Tongue (tissue), 2 donors: ENCODE measurements around the gene BPIFB6. TPM values are rescaled to one million over a fixed set of nuclear protein-coding genes. Genes with fewer than 3 reads are reported as not detected.

ENCODE experiments used
- DNase-seq: peaks from one replicate; pipeline ENCODE4 v3.0.0-alpha.2; 2015
- total RNA-seq: library from RNA; depleted of rRNA; stranded (reverse); fragments of >200 nt; gene quantifications from one replicate; pipeline ENCODE4 v1.2.3, GENCODE V29; 2014

BPIFB6 gene
- not detected for total RNA-seq

GRCh38 chr20:33031531-33031930 is at the start of gene BPIFB6:
Gene BPIFB6, plus strand, starts transcription at chr20:33031648. Its CDS starts 0 bp downstream, at chr20:33031648.
- DNase-seq, result no peak

- peak; percentile 63 for DNase-seq
These were observed 48.6 kb upstream of the BPIFB6 start for GRCh38 chr20:32982617-32983458.

- DNase-seq, result no peak
These were observed 47.9 kb upstream of the BPIFB6 start for GRCh38 chr20:32983459-32984112.

- no peak for DNase-seq
These were observed 47.3 kb upstream of the BPIFB6 start for GRCh38 chr20:32984196-32984595.

- no peak for DNase-seq
These were observed 46.7 kb upstream of the BPIFB6 start for GRCh38 chr20:32984631-32985354.

- DNase-seq, result no peak
These were observed 45.9 kb upstream of the BPIFB6 start for GRCh38 chr20:32985596-32985995.

- no peak for DNase-seq
These were observed 45.0 kb upstream of the BPIFB6 start for GRCh38 chr20:32986331-32986966.

GRCh38 chr20:32987044-32987825 is 44.2 kb upstream of the BPIFB6 start:
- no peak for DNase-seq

- DNase-seq, result no peak
These were observed 43.4 kb upstream of the BPIFB6 start for GRCh38 chr20:32988008-32988407.

GRCh38 chr20:32989507-32990283 is 41.8 kb upstream of the BPIFB6 start:
- no peak for DNase-seq

- DNase-seq, result no peak
These were observed 41.0 kb upstream of the BPIFB6 start for GRCh38 chr20:32990426-32990825.

GRCh38 chr20:32991383-32991782 is 40.1 kb upstream of the BPIFB6 start:
- no peak for DNase-seq

GRCh38 chr20:32991792-32992641 is 39.4 kb upstream of the BPIFB6 start:
- no peak for DNase-seq

- DNase-seq, result no peak
These were observed 37.9 kb upstream of the BPIFB6 start for GRCh38 chr20:32993496-32994050.

GRCh38 chr20:32995802-32996201 is 35.6 kb upstream of the BPIFB6 start:
- DNase-seq, result no peak

GRCh38 chr20:32997431-32997830 is 34.0 kb upstream of the BPIFB6 start:
- DNase-seq, result no peak

GRCh38 chr20:32999603-33000250 is 31.7 kb upstream of the BPIFB6 start:
- no peak for DNase-seq

- DNase-seq, result no peak
These were observed 30.5 kb upstream of the BPIFB6 start for GRCh38 chr20:33000802-33001466.
